GM20431 (cell line): Measurements from ENCODE around the gene GJA4.
"Not testable (repeated sequence)": the region's sequence is repeated elsewhere in the genome, so short reads cannot be mapped to it uniquely, and the experiment has no call there.

Experiments used
- in situ Hi-C: fragments of 300-500 bp; cut with MseI, MboI; formaldehyde crosslinking; loops from one replicate; pipeline ENCODE4 v1.15.0; 2020; ENCODE audit warnings: low sequenced_read_pairs; ENCODE audit not compliant: unreplicated experiment

GJA4 gene

GRCh38 chr1:34763142-34763781 is 29.5 kb upstream of the GJA4 start:
- in situ Hi-C loops: no loop called here

GRCh38 chr1:34768856-34769255 is 23.9 kb upstream of the GJA4 start:
- in situ Hi-C loops: no loop called here

GRCh38 chr1:34770891-34771504 is 21.8 kb upstream of the GJA4 start:
- in situ Hi-C loops: no loop called here

- in situ Hi-C loops: no loop called here
Observed at GRCh38 chr1:34771573-34772371, 21.0 kb upstream of the GJA4 start.

GRCh38 chr1:34773114-34773513 is 19.7 kb upstream of the GJA4 start:
- in situ Hi-C loops: not testable (repeated sequence)

GRCh38 chr1:34774957-34775356 is 17.8 kb upstream of the GJA4 start:
- in situ Hi-C loops: no loop called here

GRCh38 chr1:34776911-34777310 is 15.9 kb upstream of the GJA4 start:
- in situ Hi-C loops: no loop called here

GRCh38 chr1:34777519-34778321 is 15.1 kb upstream of the GJA4 start:
- in situ Hi-C loops: no loop called here

GRCh38 chr1:34778381-34778780 is 14.4 kb upstream of the GJA4 start:
- in situ Hi-C loops: no loop called here

- in situ Hi-C loops: no loop called here
Observed at GRCh38 chr1:34779005-34779404, 13.8 kb upstream of the GJA4 start.

- in situ Hi-C loops: no loop called here
Observed at GRCh38 chr1:34779526-34779925, 13.3 kb upstream of the GJA4 start.

GRCh38 chr1:34779962-34780361 is 12.8 kb upstream of the GJA4 start:
- in situ Hi-C loops: no loop called here

GRCh38 chr1:34780528-34780927 is 12.3 kb upstream of the GJA4 start:
- in situ Hi-C loops: no loop called here

- in situ Hi-C loops: no loop called here
Observed at GRCh38 chr1:34781071-34781843, 11.5 kb upstream of the GJA4 start, which contains the start of gene GJB3. Gene GJB3 (plus strand): TSS chr1:34781214. CDS start chr1:34784763, 3,549 bp downstream.

- in situ Hi-C loops: no loop called here
Observed at GRCh38 chr1:34781844-34782391, 10.9 kb upstream of the GJA4 start.

GRCh38 chr1:34784751-34785221 is 8.0 kb upstream of the GJA4 start:
- in situ Hi-C loops: no loop called here

- in situ Hi-C loops: no loop called here
Observed at GRCh38 chr1:34785231-34785874, 7.4 kb upstream of the GJA4 start.

GRCh38 chr1:34785875-34786470 is 6.8 kb upstream of the GJA4 start:
- in situ Hi-C loops: no loop called here
